Kasumi-1 (cell line): ENCODE results near the gene MED28.
"Not testable (repeated sequence)": the region's sequence is repeated elsewhere in the genome, so short reads cannot be mapped to it uniquely, and the experiment has no call there.

Experiments
- DNase-seq, 2 experiments: peaks; one replicate each; lab custom pipeline; 2025; lab: John Stamatoyannopoulos, UW

Gene MED28

DNA sequence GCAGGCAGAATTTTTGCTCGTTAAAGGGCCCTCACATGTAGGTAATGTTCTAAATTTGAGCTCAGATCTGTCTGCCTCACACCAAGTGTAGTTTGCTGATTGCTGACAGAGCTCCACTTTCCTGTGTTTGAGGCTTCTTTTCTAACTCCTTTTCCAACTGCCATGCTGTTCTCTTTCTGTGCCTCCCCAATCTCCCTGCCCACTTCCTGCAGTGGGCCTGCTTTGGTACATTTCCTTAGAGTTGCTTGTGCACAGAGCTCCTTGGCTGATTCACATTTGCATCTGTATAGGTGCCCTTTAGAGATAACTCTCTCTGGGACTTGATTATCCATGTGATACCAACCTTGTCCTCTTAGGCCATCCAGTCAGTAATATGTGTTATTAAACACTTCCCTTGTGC lies 4.5 kb downstream of the MED28 start:
- peak; percentile 47 to 56 for DNase-seq

DNA sequence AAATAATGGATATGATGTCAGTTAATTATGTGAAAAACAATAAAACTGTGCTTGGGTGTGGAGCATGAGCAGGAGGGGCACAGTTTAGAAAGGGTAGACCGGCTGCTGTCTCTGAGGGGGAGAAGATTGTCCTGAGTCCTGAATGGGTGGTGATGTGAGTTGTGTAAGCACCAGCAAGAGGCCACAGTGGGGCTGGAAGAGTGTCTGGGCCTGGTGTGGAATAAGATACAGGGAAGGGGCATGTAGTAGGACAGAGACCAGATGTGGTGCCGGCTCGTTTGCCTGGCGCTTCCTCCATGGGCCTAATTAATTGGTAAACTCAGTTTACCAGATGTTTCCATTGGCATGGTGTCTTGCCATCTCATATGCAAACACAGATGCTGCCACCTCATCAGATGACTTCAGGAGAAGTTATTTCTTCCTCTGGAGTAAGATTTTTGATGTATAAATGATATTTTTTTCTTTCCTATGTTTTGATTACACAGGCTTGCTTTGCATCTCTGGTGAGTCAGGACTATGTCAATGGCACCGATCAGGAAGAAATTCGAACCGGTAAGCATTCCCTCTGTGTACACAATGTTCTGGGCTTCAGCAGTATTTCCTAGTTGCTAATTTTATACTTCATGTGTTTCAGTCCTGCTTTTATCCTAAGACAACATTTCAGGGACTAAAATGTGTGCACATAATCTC lies 5.1 kb downstream of the MED28 start:
- DNase-seq = no peak

GRCh38 chr4:17623451-17624001 lies 9.1 kb downstream of the MED28 start:
- no peak for DNase-seq

GRCh38 chr4:17624821-17625220 lies 10.4 kb downstream of the MED28 start:
- DNase-seq = no peak

- no peak for DNase-seq
Observed at GRCh38 chr4:17630228-17630627, 15.8 kb downstream of the MED28 start.

DNA sequence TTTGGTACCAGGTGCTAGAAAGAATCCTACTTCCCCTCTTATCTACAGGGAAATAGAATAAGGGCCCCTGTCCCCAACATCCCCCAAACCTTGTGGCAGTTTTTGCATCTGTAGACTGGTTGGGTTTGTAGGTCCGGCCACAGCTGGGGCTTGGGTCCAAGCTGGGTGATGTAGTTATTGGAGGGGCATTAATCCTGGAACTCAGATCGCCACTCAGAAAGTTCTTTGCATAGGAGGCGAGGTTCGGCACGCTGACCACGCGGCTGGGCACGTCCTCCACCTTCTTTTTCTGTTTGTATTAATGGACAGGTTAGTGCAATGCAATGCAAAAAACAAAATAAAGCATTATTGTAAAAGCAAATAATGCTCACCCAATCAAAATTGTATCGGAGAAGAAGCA lies 19.2 kb downstream of the MED28 start:
- no peak for DNase-seq

GRCh38 chr4:17635056-17635455 lies 20.6 kb downstream of the MED28 start:
- DNase-seq = peak; percentile 37 to 51

- DNase-seq = no peak
Observed at GRCh38 chr4:17636341-17636695, 21.9 kb downstream of the MED28 start.

DNA sequence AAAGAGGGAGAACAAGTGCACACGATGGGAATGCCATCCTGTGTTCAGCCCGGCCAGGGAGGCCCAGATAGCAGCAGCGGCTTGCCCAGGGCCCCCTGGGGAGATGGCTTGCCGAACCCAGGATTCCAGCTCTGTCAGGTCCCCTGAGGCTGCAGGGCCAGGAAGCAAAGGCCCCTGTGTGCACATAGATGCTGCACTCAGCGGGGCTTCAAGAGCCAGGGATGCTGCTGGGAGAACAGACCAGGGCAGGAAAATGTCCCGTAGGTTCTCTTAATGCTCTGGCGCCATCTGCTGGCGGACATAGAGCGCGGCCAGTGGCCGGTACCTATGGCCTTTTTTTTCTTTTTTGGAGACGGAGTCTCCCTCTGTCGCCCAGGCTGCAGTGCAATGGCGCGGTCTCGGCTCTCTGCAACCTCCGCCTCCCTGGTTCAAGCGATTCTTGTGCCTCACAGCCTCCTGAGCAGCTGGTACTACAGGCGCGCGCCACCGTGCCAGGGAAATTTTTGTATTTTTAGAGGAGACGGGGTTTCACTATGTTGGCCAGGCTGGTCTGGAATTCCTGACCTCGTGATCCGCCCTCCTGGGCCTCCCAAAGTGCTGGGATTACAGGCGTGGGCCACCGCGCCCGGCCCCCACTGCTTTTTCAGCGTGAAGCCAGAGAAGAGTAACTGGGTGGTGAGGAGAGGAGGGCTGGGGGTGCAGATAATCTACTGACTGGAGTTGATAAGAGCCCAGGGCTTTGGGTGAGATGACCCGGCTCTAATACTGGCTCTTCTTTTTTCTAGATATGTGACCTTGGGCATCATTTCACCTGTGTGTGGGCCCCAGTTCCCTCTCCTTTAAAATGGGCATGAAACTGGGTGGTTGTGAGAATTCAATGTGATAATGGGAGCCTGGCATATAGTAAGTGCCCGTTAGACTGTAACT lies 22.5 kb downstream of the MED28 start:
- DNase-seq = peak; percentile 62 to 74

- DNase-seq = no peak
Observed at GRCh38 chr4:17639136-17639535, 24.7 kb downstream of the MED28 start.

GRCh38 chr4:17642398-17642783 lies 27.9 kb downstream of the MED28 start:
- no peak for DNase-seq

DNA sequence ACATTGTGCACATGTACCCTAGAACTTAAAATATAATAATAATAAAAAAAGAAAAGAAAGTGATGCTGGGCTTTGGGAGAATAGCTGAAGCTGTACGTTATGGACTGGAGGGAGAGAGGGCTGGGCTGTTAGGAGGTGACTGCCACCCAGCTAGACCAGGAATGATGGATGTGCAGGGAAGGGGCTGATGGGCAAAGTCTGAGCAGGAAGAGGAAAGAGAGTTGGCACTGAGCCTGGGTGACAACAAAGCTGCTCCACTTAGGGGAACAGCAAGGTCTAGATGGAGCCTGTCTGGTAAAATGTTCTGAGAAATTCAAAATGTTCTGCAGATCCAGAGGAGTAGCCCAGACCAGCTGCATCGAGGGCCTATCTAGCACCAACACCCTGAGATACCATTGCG lies 32.3 kb downstream of the MED28 start:
- no peak for DNase-seq

GRCh38 chr4:17647176-17647806 lies 32.9 kb downstream of the MED28 start:
- no peak for DNase-seq

DNA sequence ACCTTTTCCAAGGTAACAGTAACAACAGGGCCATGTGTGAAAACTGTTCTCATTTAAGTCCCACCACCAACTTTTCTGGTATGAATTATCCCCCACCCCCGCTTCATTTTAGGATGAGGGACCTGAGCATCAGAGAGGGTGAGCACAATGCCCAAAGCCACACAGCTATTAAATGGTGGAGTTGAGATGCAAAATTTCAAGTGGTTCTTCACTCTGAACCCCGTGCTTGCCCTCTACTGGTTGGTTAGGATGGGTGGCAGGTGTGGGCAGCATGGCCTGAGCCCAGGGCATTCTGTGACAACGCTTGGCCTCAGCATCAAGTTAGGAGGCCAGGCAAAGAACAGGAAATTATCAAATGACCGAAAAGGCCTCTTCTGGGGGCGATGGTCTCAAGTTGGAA lies 33.5 kb downstream of the MED28 start:
- DNase-seq = no peak

DNA sequence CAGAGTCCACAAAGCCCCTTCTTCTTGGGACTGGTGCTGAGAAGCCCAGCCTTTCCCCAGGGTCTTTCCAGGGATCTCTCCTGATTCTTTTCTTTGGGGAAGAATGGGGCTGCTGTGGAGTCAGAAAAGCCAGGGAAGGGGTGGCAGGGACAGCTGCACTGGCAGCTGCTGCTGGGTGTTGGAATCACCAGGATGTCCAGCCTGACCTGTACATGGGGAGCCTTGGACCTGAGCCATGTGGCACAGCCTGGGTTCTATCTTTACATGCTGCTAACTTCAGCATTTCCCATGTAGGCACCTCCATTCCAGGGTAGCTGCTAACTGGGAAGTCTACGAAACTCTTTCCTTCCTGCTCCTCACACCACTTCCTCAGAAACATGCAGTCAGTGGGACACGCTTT lies 36.0 kb downstream of the MED28 start:
- no peak for DNase-seq

DNA sequence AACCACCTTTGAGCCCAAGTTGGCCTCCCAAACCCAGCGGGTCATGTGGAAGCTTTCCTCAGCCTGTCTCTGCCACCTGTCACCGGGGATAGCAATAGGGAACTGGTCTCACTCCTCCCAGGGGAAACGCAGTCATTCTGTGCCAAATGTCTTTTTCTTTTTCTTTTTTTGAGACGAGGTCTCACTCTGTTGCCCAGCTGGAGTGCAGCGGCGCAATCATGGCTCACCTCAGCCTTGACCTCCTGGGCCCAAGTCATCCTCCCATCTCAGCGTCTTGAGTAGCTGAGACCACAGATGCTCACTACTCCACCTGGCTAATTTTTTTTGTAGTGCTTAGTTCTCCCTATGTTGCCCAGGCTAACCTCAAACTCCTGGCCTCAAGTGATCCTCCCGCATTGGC lies 40.3 kb downstream of the MED28 start:
- no peak for DNase-seq

- DNase-seq = no peak
Observed at GRCh38 chr4:17657090-17657489, 42.6 kb downstream of the MED28 start.

- DNase-seq = no peak
Observed at GRCh38 chr4:17657849-17658248, 43.4 kb downstream of the MED28 start.

DNA sequence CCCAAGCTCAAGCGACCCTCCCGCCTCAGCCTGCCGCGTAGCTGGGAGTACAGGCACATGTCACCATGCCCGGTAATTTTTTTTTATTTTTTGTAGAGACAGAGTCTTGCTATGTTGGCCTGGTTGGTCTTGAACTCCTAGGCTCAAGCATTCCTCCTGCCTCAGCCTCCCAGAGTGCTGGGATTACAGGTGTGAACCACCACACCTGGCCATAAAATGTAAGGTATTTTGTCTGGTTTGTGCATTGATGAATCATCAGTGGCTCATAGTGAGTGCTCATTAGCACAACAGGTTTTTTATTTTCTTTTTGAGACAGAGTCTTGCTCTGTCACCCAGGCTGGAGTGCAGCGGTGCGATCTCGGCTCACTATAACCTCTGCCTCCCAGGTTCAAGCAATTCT lies 44.8 kb downstream of the MED28 start:
- DNase-seq = not testable (repeated sequence)

- DNase-seq = peak; percentile 4 to 23
Observed at GRCh38 chr4:17662694-17663093, 48.3 kb downstream of the MED28 start.

- peak; percentile 19 to 43 for DNase-seq
Observed at GRCh38 chr4:17664755-17665154, 50.3 kb downstream of the MED28 start.

DNA sequence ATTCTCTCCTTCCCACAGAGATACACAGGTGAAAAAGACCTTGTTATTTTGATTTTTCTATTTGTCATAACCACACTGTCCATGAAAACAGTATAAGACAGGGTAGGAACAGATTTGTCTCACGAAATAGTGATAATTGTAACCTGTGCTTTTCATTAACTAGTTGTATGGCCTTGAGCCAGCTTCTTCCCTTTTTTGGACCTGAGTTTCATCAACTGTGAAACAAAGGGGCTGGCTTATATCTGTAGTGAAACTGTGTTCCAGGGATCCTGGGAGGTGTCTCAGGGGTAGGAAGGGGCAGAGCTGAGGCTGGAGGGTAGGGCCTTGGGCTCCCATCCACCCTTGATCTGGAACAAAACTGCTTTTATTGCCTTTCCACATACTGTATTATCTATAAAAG lies 50.9 kb downstream of the MED28 start:
- peak in 1 of 2 experiments; percentile 6 for DNase-seq

DNA sequence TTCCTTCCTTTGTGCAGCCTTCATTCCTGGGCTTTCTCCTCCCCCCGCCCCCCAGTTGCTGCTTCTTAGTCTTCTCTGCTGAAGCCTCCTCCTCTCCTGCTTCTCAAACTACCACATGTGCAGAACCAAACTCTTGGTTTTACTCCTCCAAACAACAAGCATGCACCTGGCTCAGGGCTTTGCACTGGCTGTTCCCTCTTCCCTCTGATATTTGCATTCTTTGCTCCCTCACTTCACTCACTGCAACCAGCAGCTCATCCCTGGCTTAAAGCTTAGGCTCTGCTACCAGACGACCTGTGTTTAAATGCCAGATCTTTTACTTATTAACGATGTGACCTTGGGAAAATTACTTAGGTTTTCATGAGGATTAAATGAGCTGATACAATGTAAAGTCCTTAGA lies 51.4 kb downstream of the MED28 start:
- DNase-seq = no peak
